Muscle of arm (tissue), 12 donors: Measurements from ENCODE around the gene TBL1X. TPM values are rescaled to one million over a fixed set of nuclear protein-coding genes. Genes with fewer than 3 reads are reported as not detected.

Source experiments
- DNase-seq: peaks from one replicate; pipeline ENCODE4 v3.0.0-alpha.2; 2013
- polyA plus RNA-seq, 12 donors: library from polyadenylated mRNA; unstranded; fragments of 120-200 nt; gene quantifications; one replicate each; pipeline ENCODE4 v1.2.1, GENCODE V29; 2013; ENCODE audit not compliant: insufficient read length in 12 of 12

The TBL1X gene
- polyA plus RNA-seq, 12 donors = 7.8 to 21.0 (median 12.3) TPM; not detected in 1

DNA sequence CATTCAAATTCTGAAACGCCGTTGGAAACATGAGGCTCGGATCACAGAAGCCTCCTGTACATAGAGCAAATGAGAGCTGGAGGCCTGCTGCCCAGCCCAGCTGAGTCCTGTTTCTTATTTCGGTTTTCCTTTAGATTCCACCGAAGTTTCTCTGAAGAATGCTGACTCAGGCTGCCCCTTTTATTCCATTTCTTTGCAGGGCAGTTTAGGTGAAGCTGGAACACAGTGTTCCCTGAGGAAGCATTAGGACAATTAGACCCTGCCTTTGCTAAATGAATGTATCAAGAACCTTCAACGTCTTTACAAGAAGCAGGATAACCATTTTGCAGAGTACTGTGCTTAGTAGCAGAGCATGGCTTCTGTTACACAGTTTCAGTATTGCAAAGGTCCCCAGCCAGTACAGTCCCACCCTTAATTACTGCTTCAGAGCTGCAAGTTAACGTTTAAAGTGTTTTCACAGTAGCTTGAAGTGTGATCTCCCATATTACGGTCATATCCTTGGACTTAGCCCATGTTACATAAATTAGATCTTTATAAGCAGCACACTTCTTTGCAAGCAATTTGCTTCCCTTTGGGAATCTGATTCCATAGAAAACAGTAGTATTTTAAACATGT lies 117.0 kb downstream of the TBL1X start:
- DNase-seq = no peak

DNA sequence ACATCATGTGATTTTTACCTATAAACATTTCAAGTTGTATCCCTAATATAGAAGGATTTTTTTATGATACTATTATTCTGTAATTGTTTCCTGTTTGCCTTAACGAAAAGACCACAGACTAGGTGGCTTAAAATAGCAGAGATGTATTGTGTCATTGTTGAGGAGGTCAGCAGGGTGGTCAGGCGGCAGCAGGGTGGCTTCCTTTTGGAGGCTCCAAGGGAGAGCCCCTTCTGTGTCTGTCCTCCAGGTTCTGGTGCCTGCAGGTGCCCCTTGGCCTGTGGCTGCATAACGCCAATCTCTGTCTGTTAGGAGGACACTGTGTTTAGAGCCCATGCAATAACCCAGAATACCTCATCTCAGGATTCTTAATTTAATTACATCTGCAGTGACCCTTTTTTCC lies 118.1 kb downstream of the TBL1X start:
- DNase-seq = no peak

DNA sequence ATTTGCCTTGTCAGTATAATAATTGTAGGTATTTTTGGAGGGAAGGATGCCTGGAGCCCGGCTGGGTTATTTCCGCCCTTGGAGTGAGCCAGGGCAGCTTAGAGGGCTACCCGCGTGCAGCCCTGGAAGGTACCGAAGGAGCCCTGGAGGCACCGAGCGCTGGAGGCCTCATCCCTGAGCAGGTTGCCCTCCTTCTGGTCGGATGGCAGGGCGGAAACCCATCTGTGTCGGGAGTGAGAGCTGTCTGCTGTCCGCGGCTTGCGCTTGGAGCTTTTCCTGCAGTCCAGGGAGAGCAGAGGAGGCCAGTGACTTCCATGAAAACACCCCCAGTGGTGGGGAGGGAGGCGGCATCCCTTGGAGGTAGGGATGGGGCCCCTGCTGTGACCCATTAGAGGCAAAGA lies 122.1 kb downstream of the TBL1X start:
- no peak for DNase-seq

DNA sequence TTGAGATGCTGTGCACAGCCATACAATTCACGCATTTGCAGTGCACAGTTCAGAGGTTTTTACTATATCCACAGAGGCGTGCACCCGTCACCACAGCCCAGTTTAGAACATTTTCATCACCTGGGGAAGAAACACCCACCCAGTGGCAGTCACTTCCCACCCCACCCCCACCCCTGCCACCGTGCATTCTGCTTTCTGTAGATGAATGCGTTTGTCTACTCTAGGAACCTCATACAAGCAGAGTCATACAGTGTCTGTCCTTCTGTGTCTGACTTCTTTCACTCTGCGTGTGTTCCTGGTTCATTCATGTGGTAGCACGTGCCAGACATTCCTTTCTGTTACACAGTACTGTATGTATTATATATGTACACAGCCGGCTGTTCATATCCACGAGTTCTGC lies 122.8 kb downstream of the TBL1X start:
- no peak for DNase-seq

DNA sequence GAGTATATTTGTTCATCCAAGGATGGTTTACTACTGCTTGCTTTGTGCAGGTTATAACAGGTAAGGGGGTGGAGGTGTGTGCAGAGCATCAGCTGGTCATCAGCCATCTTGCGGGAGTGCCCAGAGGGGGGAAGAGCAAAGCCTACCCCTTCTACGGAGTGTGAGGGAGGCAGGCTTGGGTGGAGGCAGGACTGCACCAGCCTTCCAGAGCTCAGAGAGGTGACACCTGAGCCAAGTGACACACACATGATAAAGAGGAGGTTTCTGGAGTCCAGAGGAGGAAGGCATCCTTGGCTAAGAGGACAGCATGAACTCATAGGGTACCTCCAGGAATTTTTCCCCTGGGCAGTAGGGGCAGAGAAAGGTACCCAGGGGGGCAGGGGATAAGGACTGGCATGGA lies 126.6 kb downstream of the TBL1X start:
- DNase-seq = no peak

DNA sequence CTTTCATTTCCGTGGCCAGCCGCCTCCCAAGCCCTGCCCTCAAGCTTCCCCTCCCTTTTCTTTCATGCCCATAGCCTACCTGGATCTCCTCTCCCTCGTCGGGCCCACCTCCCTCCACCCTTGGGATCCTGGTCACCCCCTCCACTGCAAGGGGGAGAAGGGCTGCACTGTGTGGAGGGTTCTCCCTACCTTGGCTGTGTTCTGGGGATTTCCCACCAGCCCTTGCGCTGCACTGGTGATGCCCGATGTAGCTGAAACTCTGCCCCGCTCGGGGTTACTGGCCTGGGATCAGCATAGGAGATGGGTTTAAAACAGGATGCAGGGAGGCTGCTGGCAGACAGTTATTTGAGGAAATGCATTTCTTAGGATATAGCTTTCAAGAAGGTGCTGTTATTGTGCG lies 128.9 kb downstream of the TBL1X start:
- DNase-seq = no peak

DNA sequence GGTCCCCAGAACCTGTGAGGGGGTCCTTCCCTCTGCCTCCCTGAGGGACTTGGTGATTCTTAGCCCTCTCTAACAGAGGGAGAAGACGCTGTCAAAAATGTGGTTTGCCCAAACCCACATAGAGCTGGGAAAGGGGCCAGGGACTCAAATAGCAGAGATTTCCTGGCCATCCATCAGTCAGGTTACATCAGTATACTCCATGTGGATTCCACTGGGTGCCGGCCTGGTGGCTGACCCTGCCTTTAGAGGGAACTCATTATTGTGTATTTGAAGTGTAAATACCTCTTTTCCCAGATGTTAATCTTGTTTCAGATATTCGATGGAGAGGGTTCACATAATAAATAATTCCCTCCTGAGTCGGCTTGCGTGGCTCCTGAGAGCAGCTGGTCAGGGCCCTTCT lies 130.3 kb downstream of the TBL1X start:
- no peak for DNase-seq

DNA sequence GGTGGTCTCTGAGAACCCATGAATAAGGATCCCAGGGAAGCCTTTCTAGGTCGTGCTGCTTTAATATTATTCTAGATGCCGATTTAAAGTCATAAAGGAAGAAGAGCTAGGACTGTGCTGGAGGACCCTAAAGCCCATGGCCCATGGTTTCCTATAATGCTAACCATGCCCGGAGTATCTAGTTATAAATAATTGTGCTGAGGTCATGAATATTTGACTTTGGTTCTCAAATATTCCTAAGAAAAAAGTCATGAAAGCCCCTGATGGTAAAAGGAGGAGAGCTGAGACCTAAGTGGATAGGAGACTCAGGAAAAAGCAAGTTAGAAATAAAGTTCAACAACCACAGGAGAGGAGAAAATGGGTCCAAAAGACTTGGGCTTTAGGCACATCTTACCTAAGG lies 132.0 kb downstream of the TBL1X start:
- no peak for DNase-seq

DNA sequence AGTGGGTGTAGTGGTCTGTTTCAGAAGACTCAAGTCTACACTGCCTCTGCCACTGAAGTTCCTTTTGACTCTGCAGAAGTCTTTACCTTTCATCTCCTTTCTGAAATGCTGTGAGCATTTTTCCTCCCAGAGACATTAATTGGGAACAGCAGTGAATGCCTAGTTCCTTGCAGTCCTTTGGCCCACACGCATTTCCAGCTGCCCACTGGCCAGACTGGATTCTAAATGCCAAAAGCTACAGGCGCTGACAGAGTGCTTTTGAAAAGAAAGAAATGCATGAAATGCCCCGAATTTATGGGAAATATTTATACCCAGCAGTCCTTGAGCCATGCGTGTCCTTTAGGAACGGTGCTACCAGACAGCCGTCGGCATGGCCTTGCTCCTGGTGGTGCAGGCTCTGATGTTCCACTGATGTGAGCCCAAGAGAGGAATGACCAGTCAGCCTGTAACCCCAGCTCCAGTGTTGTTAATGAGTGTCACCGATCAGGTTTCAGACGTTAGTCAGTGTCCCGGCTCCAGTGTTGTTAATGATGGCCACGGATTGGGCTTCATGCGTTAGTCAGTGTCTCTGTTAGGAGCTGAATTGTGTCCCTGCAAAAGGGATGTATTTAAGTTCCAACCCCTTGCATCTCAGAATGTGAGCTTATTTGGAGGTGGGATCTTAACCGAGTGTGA lies 132.6 kb downstream of the TBL1X start:
- DNase-seq = no peak

DNA sequence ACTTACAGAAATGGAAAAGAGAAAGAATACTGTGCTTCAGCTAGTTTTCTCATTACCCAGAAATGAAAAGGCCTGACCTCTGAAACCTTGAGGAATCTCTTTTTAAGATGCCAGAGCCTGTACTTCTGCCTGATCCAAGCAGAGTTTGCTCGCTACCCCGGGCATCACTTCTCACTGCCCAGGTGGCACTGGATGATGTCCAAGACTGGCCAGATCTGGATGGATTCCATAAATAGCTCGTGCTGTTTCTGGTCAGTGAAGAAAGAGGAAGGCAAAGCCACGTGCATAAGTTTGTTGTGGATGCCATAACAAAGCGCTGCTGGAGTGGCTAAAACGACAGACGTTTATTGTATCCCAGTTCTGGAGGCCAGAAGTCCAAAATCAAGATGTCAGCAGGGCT lies 133.5 kb downstream of the TBL1X start:
- no peak for DNase-seq

DNA sequence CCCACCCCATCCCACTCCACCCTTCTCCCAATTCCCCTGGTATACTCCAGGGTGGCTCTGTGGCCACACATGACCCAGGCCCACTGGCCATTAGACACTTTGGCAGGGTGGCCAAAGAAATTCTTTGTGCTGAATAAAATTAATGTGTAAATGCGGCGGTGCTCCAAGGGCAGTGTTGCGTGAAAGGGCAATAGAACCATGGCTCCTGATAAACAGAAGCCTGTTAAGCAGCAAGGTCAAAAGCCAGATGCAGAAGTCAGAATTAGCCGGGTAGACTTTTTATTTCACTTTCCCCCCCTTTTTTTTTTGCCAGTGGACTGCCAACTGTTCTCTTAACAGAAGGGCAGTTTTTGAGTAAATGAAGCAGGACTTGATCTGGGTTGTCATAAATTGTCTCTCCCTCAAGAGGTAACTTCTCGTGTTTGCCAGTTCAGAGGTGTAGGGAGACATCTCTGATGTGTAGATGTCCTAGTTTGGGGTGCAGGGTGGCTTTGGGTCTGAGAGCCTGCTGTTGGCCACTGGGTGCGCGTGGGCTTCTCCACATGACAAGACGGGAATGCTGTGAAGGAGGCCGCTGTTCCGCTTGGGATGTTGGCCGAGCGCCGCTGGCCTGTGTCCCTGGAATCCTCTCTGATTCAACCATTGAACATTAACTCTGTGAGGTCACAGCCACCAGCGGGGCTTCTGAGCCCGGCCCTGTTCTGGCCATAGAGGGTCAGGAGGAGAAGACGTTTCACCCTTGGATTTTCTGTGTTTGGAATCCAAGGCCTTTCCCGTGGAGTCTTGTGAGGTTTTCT lies 139.5 kb downstream of the TBL1X start:
- peak; percentile 71 for DNase-seq

DNA sequence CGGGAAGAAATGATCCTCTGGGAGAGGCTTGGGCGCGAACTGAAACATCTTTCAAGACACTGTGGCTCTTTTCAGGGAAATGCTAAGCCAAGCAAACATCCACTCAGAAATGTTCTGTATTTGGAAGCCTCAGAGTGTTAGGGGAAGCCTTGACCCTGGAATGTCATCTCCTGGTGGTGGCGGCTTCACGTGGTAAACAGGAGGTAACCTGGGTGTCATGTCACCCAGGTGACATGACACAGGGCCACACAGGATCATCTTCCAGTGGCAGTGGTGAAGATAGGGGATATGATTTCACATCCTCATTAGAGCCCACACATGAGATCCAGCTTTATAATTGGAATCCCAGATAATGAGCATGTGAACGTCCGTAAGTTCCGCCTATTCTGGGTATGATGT lies 140.0 kb downstream of the TBL1X start:
- peak; percentile 16 for DNase-seq

DNA sequence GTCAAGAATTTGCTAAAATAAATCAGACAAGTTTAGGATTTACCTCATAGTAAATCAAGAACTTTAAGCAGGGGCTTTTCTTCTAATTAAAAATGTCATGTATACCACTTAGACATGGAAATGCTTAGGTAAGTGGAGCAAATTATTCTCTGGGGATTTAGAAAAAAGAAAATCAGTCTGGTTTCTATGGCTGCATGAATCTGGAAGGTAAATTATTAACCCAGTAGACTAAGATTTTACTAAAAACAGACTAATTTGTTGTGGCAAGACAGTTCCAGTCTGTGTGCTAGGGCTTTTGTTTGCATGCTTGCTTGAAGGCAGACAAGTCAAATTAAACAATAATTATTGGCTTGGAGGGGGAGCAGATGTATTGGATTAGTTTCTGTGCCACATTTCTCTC lies 140.6 kb downstream of the TBL1X start:
- no peak for DNase-seq

DNA sequence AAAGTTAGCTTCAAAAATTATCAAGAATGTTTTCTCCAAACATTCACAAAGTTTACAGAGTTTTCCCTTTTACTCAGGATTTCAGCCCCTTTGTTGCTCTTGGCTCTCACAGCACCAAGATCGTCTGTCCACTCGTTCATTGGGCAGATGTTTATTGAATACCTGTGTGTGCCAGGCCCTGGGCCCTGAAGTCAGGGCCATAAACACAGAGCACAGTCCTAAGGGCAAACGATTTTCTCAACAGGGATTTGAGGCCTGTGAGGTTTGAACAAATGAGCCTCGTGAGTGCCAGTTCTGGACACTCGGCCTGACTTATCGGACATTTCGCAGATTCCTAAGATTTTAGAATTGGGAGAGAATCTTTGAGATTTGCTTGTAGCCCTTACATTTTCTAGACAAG lies 142.1 kb downstream of the TBL1X start:
- no peak for DNase-seq

DNA sequence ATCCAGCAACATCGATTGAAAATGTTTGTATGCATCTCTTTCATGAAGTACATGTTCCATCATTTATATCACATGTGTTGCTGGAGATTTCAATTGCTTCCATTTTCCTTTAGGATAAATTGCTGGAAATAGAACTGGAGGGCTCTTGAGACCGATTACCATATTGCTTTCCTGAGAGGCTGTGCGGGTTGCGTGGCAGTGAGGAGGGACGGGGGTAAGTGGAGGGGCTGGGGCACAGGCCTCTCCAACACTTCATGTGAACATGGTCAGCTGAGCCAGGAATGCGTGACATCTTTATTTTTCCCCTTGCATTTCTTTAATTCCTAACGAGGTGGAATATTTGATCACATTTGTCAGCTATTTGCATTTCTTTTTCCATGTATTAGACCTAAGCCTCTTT lies 144.6 kb downstream of the TBL1X start:
- no peak for DNase-seq

DNA sequence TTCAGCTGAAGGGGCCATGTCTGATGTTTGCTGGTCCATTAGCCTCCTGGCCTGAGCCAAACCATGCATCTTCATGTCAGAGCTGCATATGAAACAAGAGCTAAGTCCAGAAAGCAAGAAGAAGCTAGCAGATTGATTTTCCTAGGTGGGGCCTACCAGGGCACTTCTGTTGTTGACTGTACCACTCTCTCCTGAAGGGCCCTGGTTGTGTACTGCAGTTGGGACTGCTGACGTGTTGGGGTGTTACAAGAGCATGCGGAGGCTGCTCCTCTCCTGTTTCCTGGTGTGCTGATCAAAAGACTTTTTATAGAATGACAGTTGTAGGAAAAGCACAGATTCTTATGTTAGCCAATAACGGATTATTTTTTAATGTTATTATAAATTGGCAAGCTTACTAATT lies 145.1 kb downstream of the TBL1X start:
- no peak for DNase-seq

DNA sequence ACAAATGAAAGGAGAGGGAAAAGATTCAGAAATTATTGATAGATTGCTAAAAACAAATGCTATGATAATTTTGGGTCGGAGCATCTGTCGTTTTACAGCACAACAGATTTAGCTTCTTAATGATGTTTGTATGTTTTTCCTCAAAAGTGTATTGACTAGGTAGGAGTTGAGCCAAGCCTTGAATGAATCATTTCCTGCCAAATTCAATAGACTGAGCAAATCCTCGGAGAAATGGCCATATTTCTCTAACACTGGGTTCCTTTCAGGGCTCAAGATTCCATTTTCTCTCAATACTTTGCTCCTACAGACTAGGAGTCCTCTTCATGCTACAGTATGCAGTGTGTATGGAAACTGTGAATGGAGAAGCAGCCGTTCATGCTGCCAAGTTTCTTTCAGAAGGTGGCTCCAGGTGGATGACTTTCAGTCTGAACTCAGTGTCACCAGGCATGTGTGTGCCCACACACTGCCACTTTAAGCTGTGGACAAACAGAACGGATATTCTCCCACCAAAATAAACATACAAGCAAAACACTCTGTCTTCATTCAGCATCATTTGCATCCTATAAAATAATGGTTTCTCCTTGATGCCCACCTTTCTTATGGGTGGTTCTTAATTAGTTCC lies 146.0 kb downstream of the TBL1X start:
- no peak for DNase-seq

DNA sequence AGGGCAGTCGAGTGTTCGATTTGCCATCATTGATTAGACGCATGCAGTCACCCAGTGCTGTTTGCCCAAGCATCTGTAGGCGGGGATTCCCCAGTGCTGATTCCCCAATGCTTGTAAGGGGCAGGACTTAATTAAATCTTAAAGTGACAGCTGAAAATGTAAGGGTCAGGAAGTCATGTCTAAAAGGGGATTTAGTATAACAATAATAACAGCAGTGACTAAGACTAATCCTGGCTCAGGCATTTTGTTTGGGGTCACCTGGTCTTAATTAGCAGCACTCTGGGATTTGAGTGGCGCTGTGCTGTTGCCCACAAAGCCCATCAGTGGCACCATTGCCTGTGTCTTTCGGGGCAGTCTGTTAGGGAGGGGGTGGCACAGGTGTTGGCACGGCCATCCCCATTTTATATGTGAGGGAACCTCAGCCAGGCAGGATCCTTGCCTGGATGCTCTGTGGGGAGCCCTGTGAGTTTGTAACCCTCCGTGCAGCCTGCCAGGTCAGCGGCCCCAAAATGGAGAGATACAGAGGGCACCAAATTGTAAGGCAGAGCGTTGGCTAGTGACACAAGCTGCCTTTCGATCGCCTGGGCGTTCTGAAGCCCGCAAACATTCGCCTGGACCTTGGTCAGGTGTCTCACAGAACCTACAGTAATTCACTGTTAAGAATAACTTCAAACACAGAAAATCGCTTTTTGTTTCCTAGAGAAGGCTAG lies 146.7 kb downstream of the TBL1X start:
- no peak for DNase-seq

DNA sequence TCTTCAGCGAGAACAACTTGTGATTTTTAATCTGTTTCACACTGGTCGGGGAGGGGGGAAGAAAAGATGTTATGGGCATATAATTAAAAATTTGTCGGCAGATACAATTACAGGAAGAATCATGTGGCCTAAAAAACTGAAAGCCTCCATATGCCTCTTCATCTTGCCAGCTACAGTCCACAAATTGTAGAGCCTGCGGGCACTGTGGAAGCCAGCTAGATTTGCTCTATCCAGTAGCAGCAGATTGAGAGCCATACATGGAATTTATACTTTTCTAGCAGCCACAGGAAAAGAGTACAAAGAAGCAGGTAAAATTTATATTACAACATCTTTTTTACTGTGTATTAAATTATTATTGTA lies 147.3 kb downstream of the TBL1X start:
- no peak for DNase-seq

DNA sequence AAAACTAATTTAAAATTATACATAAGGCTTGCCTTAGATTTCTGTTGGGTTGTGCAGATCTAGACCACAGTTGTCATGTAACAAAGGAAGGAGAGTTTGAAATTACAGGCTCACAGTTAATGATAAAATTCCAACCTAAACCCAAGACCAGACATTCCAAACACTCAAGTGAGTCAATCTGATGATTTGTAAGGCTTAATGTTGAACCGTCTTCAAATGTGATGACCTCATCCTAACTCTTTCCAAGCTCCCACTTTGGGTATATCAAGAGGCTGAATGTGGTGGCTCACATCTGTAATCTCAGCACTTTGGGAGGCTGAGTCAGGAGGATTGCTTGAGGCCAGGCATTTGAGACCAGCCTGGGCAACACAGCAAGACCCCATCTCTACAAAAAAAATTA lies 149.2 kb downstream of the TBL1X start:
- no peak for DNase-seq

DNA sequence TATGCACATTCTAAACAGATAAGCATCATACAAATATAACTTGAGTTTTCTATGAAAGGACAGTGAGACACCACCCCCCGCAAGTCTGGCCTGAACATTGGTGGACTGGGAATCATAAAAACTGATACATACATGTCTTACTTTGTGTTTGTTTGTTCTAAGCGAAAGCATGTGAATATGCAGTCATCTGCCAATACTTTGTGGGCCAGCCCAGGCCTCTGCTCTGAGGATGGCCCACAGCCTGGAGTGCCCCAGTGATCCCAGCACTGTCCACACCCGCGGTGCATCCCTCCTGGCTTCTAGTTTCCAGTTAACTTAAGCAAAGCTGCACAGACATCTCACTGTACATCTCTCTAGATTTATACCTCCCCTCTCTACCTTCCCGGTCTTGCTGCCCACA lies 154.3 kb downstream of the TBL1X start:
- DNase-seq = no peak

DNA sequence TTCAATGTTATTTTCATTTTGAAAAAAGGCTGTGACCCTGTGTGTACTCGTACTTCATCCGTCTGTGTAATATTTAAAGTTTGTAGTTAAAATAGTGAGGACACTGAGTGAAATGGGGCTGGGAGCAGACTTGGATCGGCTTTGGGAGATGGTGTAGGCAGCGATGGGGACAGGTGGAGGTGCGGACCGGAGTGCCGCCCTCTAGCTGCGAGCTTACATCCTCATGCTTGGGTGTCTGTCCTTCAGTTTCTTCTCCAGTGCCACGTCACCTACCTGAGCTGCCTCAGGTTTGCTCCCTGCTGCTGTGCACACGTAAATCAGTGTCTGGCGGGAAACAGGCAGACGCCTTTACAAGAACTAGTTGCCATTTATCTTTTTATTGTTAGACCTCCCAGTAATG lies 154.7 kb downstream of the TBL1X start:
- DNase-seq = no peak
